ENCODE data around the gene ZNRD2.

ZNRD2 gene

DNA sequence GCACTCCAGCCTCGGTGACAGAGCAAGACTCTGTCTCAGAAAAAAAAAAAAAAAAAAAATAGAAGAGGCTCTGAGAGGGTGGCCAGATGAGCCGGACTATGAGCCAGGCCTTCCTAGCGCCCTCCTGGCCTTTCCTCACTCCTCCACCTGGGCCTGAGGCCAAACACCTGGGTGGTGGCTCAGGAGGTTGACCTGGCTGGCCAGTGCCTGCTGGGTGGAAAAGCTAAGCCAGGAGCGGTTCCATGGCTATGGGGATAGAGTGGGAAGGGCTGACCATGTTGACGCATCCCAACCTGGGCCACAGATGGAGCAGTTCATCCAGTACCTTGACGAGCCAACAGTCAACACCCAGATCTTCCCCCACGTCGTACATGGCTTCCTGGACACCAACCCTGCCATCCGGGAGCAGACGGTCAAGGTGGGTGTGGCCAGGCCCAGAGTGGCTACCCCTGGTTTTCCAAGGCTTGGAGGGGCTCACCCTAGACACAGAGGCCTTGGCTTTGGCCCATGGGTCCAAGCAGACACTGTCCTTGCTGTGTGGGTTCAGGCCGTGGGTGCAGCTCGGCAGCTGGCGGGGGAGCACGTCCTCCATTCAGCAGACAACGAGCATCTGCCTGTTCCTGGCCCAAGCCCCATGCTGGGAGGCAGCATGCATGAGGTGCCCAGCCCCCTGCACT is 37.8 kb upstream of the ZNRD2 start:
- TF ChIP-seq, protein P1, sequence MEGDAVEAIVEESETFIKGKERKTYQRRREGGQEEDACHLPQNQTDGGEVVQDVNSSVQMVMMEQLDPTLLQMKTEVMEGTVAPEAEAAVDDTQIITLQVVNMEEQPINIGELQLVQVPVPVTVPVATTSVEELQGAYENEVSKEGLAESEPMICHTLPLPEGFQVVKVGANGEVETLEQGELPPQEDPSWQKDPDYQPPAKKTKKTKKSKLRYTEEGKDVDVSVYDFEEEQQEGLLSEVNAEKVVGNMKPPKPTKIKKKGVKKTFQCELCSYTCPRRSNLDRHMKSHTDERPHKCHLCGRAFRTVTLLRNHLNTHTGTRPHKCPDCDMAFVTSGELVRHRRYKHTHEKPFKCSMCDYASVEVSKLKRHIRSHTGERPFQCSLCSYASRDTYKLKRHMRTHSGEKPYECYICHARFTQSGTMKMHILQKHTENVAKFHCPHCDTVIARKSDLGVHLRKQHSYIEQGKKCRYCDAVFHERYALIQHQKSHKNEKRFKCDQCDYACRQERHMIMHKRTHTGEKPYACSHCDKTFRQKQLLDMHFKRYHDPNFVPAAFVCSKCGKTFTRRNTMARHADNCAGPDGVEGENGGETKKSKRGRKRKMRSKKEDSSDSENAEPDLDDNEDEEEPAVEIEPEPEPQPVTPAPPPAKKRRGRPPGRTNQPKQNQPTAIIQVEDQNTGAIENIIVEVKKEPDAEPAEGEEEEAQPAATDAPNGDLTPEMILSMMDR (IDR thresholded peaks at IDR 0.05; ENCODE audit: low read depth, low read length), result no peak
- TF ChIP-seq, protein P2, sequence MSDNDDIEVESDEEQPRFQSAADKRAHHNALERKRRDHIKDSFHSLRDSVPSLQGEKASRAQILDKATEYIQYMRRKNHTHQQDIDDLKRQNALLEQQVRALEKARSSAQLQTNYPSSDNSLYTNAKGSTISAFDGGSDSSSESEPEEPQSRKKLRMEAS (IDR thresholded peaks at IDR 0.05; ENCODE audit: low read depth, low read length), result no peak
- TF ChIP-seq MYC (IDR thresholded peaks at IDR 0.05; ENCODE audit: low read depth, low read length) (no peak), POLR2A (IDR thresholded peaks at IDR 0.05; ENCODE audit: extremely low read depth, insufficient read length) (no peak)
- no peak for DNase-seq (ENCODE audit: low read depth)
- H3K4me3 ChIP-seq (ENCODE audit: low read depth, low read length), result no peak overlapping the region

DNA sequence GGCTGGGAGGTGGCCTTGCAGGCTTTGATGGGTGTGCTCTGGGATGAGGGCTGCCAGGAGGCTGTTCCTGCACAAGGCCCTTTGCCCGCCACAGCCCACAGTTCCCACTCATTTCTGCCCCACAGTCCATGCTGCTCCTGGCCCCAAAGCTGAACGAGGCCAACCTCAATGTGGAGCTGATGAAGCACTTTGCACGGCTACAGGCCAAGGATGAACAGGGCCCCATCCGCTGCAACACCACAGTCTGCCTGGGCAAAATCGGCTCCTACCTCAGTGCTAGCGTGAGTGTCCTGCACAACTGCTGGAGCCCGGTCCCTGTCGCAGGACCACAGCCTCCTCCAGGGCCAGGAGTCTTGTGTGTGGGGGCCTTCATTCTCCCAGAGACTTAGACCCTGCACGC is 35.2 kb upstream of the ZNRD2 start:
- no peak for DNase-seq (ENCODE audit: low read depth)
- TF ChIP-seq MYC (IDR thresholded peaks at IDR 0.05; ENCODE audit: low read depth, low read length), result no peak
- TF ChIP-seq, protein P2 (IDR thresholded peaks at IDR 0.05; ENCODE audit: low read depth, low read length), result no peak
- no peak for TF ChIP-seq POLR2A (IDR thresholded peaks at IDR 0.05; ENCODE audit: extremely low read depth, insufficient read length)
- TF ChIP-seq, protein P1 (IDR thresholded peaks at IDR 0.05; ENCODE audit: low read depth, low read length), result no peak
- H3K4me3 ChIP-seq (ENCODE audit: low read depth, low read length), result no peak overlapping the region

DNA sequence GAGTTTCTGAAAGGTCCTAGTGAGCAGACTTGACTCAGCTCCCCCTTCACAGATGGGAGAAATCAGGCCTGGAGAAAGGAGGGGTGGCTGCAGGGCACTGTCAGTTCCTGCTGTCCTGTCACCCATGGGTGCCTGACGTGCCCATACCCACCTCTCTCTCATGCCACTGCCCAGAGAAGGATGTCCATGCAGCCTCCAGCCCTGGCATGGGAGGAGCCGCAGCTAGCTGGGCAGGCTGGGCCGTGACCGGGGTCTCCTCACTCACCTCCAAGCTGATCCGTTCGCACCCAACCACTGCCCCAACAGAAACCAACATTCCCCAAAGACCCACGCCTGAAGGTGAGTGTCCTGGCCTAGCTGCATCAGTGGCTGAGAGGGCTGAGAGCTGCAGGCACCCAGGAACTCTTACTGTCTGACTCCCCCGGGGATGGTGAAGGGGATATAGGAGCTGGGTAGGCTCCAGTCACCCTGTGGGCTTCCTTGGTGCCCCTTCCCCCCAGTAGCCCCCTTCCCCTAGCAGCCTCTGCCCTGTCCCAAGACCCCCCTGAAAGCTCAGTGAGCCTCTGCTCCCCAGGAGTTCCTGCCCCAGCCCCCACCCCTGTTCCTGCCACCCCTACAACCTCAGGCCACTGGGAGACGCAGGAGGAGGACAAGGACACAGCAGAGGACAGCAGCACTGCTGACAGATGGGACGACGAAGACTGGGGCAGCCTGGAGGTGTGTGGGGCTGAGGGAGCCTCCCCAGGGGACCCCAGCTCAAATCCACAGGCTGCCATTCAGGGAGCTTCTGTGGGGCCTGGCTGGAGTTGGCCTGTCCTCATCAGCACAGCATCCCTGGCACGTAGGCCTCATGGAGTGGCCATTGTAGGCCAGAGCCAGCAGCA is 33.6 kb upstream of the ZNRD2 start:
- TF ChIP-seq POLR2A (IDR thresholded peaks at IDR 0.05; ENCODE audit: extremely low read depth, insufficient read length) (peak; percentile 2), MYC (IDR thresholded peaks at IDR 0.05; ENCODE audit: low read depth, low read length) (no peak)
- no peak for DNase-seq (ENCODE audit: low read depth)
- no peak overlapping the region for H3K4me3 ChIP-seq (ENCODE audit: low read depth, low read length)

DNA sequence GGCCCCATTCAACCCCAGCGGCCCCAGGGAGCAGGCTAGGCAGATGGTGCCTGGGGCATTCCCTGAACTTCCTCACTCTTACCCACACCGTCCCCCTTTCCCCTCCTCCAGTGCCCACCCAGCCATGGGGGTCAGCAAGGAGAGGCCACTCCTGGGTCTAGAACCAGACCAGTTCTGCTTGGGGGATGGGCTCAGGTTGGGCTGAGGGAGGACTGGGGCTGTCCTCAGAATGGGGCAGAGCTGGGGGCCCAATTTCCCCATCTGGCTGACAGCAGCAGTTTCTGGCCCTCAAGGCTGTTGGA is 33.0 kb upstream of the ZNRD2 start:
- DNase-seq (ENCODE audit: low read depth), result no peak
- TF ChIP-seq, protein P1 (IDR thresholded peaks at IDR 0.05; ENCODE audit: low read depth, low read length), result no peak
- TF ChIP-seq MYC (IDR thresholded peaks at IDR 0.05; ENCODE audit: low read depth, low read length) (no peak), POLR2A (IDR thresholded peaks at IDR 0.05; ENCODE audit: extremely low read depth, insufficient read length) (no peak)
- TF ChIP-seq, protein P2 (IDR thresholded peaks at IDR 0.05; ENCODE audit: low read depth, low read length), result no peak

DNA sequence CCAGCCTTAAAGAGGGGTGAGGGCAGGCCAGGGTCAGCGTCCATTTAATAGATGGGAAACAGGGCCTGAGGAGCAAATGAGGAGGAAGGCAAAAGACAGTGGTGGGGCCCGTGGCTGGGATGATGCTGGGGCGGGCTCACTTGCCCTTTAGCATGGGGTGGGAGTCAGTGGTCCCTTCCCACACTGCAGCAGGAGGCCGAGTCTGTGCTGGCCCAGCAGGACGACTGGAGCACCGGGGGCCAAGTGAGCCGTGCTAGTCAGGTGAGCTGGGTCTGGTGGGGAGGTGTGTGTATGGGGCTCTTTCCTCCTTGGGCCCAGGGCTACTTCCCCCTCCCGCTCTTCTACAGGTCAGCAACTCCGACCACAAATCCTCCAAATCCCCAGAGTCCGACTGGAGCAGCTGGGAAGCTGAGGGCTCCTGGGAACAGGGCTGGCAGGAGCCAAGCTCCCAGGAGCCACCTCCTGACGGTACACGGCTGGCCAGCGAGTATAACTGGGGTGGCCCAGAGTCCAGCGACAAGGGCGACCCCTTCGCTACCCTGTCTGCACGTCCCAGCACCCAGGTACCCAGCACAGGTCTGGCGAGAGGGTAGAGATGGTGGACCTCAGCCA is 32.6 kb upstream of the ZNRD2 start:
- no peak overlapping the region for H3K4me3 ChIP-seq (ENCODE audit: low read depth, low read length)
- no peak for DNase-seq (ENCODE audit: low read depth)
- TF ChIP-seq, protein P2 (IDR thresholded peaks at IDR 0.05; ENCODE audit: low read depth, low read length), result no peak
- TF ChIP-seq, protein P1 (IDR thresholded peaks at IDR 0.05; ENCODE audit: low read depth, low read length), result no peak
- TF ChIP-seq POLR2A (IDR thresholded peaks at IDR 0.05; ENCODE audit: extremely low read depth, insufficient read length) (no peak), MYC (IDR thresholded peaks at IDR 0.05; ENCODE audit: low read depth, low read length) (no peak)

More for the DNA sequence above, 33.0 kb upstream of the ZNRD2 start:
- H3K4me3 ChIP-seq (ENCODE audit: low read depth, low read length), result no peak overlapping the region

Data from NB4 (cell line).